CD14-positive monocyte (primary cell): ENCODE data around the gene XYLT1. TPM values are rescaled to one million over a fixed set of nuclear protein-coding genes. Genes with fewer than 3 reads are reported as not detected.
A peak's percentile ranks its signal among the peaks of the same experiment; 100 is the strongest.

Experiments used
- DNase-seq, 3 donors: peaks; one replicate each; pipeline ENCODE4 v3.0.0-alpha.2; 2011 to 2022
- H2AFZ ChIP-seq: 2 replicates; pipeline ENCODE4 v1.6.0; 2012; ENCODE audit warnings: mild to moderate bottlenecking, low read depth, low read length, inconsistent platforms; ENCODE audit not compliant: insufficient read depth, poor library complexity, severe bottlenecking
- H3K27ac ChIP-seq, 2 donors: 1 replicate in 1 of 2; 2 replicates in 1 of 2; pipeline ENCODE4 v1.5.1; 2012 to 2013; ENCODE audit warnings: low read length in 2 of 2, control low read depth in 1 of 2, inconsistent platforms in 1 of 2, low read depth in 1 of 2, mild to moderate bottlenecking in 1 of 2
- H3K27me3 ChIP-seq, 2 donors: one replicate each; pipeline versions ENCODE4 v1.6.0 to v1.6.1; 2011 to 2013; ENCODE audit warnings: low read length in 2 of 2; ENCODE audit not compliant: control insufficient read depth in 2 of 2, insufficient read depth in 2 of 2
- H3K36me3 ChIP-seq, 2 donors: replicated peaks in 1 of 2; 1 replicate in 1 of 2; 2 replicates in 1 of 2; pipeline versions ENCODE4 v1.5.1 to v1.6.1; 2012 to 2013; ENCODE audit warnings: low read length in 2 of 2, control low read depth in 1 of 2, inconsistent platforms in 1 of 2, mild to moderate bottlenecking in 1 of 2; ENCODE audit not compliant: insufficient read depth in 2 of 2, control insufficient read depth in 1 of 2
- H3K4me1 ChIP-seq, 2 donors: 1 replicate in 1 of 2; 2 replicates in 1 of 2; pipeline versions ENCODE4 v1.5.1 to v1.6.1; 2012 to 2013; ENCODE audit warnings: low read length in 2 of 2, control low read depth in 1 of 2, inconsistent platforms in 1 of 2, mild to moderate bottlenecking in 1 of 2, moderate library complexity in 1 of 2; ENCODE audit not compliant: insufficient read depth in 2 of 2, control insufficient read depth in 1 of 2
- H3K4me2 ChIP-seq: replicated peaks from 2 replicates; pipeline ENCODE3; 2012; ENCODE audit warnings: low read length, moderate library complexity, mild to moderate bottlenecking; ENCODE audit not compliant: poor library complexity, severe bottlenecking; ENCODE audit errors: extremely low read depth
- H3K4me3 ChIP-seq, 3 experiments: fragments of 200-600 bp in 1 of 3; sonication (generic) in 1 of 3; replicated peaks in 1 of 3; 1 replicate in 2 of 3; 2 replicates in 1 of 3; pipeline ENCODE4 v1.5.1; 2011 to 2013; ENCODE audit warnings: low read length in 3 of 3, mild to moderate bottlenecking in 3 of 3, control low read depth in 2 of 3, low read depth in 2 of 3, inconsistent platforms in 1 of 3, moderate library complexity in 1 of 3
- H3K79me2 ChIP-seq: 2 replicates; pipeline ENCODE4 v1.6.0; 2012; ENCODE audit warnings: mild to moderate bottlenecking, control low read depth, inconsistent platforms, low read length, moderate library complexity; ENCODE audit not compliant: insufficient read depth
- H3K9ac ChIP-seq: 2 replicates; pipeline ENCODE4 v1.6.0; 2017; ENCODE audit warnings: low read length, mild to moderate bottlenecking; ENCODE audit not compliant: insufficient read depth, poor library complexity, severe bottlenecking
- H3K9me3 ChIP-seq, 2 donors: replicated peaks in 1 of 2; 1 replicate in 1 of 2; 2 replicates in 1 of 2; pipeline versions ENCODE4 v1.5.1 to v1.6.1; 2012 to 2013; ENCODE audit warnings: low read length in 2 of 2, control low read depth in 1 of 2; ENCODE audit not compliant: control insufficient read depth in 1 of 2, insufficient read depth in 1 of 2
- H4K20me1 ChIP-seq: 2 replicates; pipeline ENCODE4 v1.6.0; 2012; ENCODE audit warnings: mild to moderate bottlenecking, low read length, control low read depth, moderate library complexity; ENCODE audit not compliant: insufficient read depth
- H3K27ac Mint-ChIP-seq, 7 donors: one replicate each; pipeline ENCODE4 v1.8.0; 2020; ENCODE audit warnings: mild to moderate bottlenecking in 7 of 7, mixed read lengths in 7 of 7, moderate library complexity in 6 of 7, inconsistent platforms in 2 of 7
- H3K27me3 Mint-ChIP-seq, 3 donors: one replicate each; pipeline ENCODE4 v1.8.0; 2021 to 2022; ENCODE audit warnings: low read depth in 3 of 3, mild to moderate bottlenecking in 3 of 3, mixed read lengths in 3 of 3, moderate library complexity in 3 of 3, inconsistent platforms in 1 of 3
- H3K36me3 Mint-ChIP-seq, 2 donors: one replicate each; pipeline ENCODE4 v1.8.0; 2020; ENCODE audit warnings: mixed read lengths in 2 of 2, inconsistent platforms in 1 of 2, mild to moderate bottlenecking in 1 of 2
- H3K4me1 Mint-ChIP-seq: one replicate; pipeline ENCODE4 v1.8.0; 2020; ENCODE audit warnings: mild to moderate bottlenecking, mixed read lengths
- H3K4me3 Mint-ChIP-seq, 2 donors: one replicate each; pipeline ENCODE4 v1.8.0; 2020; ENCODE audit warnings: mild to moderate bottlenecking in 2 of 2, mixed read lengths in 2 of 2, moderate library complexity in 1 of 2
- H3K9me3 Mint-ChIP-seq, 7 donors: one replicate each; pipeline ENCODE4 v1.8.0; 2020 to 2022; ENCODE audit warnings: mixed read lengths in 7 of 7, mild to moderate bottlenecking in 6 of 7, moderate library complexity in 6 of 7, inconsistent platforms in 2 of 7
- WGBS: methylation state at CpG from one replicate; pipeline ENCODE4 v1.1.5; 2013; ENCODE audit warnings: missing lambda C conversion rate; ENCODE audit not compliant: insufficient coverage; 5-methylcytosine and 5-hydroxymethylcytosine counted together
- intact Hi-C, 2 donors: fragments of 100-400 bp; cut with micrococcal nuclease; formaldehyde crosslinking; loops; one replicate each; pipeline versions ENCODE4 v1.15.0 to v1.15.1; 2023
- polyA plus RNA-seq, 3 donors: library from polyadenylated mRNA; depleted of rRNA in 1 of 3; unstranded in 2 of 3; stranded (reverse) in 1 of 3; fragments of 300-500 nt in 2 of 3; fragments of >200 nt in 1 of 3; fragmentation: Illumina TruSeq in 2 of 3; gene quantifications; 1 replicate in 2 of 3; 2 replicates in 1 of 3; pipeline ENCODE4 v1.2.3, GENCODE V29; 2012 to 2021
- TF ChIP-seq, protein P1 (sequence below): fragments of 200-600 bp; IDR thresholded peaks from one replicate; pipeline ENCODE4 v1.8.0; 2022; ENCODE audit warnings: antibody characterized with exemption, mild to moderate bottlenecking

XYLT1 gene
- polyA plus RNA-seq, 3 donors = 0.51 to 9.4 (median 1.6) TPM

DNA sequence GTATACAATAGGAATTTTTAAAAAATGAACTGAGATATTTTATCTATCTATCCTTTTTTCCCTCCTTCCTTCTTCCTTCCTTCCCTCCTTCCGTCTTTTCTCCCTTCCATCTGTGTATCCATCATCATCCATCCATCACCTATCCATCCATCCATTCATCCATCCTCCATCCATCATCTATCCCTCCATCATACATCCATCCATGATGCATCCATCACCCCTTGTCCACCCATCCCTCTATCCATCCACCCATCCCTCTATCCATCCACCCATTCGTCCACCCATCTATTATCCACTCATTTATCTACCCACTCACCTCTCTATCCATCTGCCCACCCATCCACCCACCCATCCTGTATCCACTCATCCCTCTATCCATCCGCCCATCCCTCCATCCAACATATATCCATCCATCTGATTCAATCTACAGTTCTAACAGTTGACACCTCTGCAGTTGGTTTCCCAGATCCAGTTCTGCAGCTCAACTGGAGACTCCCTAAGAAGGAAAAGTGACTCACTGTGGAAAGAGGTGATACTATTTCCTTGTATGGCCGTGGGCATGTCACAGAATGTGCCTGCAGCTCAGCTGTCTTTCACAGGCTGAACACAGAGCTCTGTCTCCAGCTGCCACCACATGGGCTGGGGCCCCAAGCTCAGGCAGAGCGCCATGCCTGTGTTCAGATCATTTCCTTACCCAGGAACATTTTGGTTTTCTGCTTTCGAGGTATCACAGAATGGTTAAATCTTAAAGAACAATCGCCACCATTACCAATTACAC, 130.8 kb downstream of the XYLT1 start:
- H3K4me1 ChIP-seq = peaks cover 61 to 67% of the 10 kb centered on the region in 2 donors
- no peaks in the 10 kb centered on the region for H4K20me1 ChIP-seq
- intact Hi-C loops = loop anchor here (5.0 to 10.0 kb wide), 2 partner anchors 37 to 65 kb away; no protein-coding TSS in a partner anchor
- no peak overlapping the region for H3K4me3 ChIP-seq
- H3K9ac ChIP-seq = no peak overlapping the region
- H3K9me3 ChIP-seq = no peaks in the 10 kb centered on the region
- TF ChIP-seq, protein P1, sequence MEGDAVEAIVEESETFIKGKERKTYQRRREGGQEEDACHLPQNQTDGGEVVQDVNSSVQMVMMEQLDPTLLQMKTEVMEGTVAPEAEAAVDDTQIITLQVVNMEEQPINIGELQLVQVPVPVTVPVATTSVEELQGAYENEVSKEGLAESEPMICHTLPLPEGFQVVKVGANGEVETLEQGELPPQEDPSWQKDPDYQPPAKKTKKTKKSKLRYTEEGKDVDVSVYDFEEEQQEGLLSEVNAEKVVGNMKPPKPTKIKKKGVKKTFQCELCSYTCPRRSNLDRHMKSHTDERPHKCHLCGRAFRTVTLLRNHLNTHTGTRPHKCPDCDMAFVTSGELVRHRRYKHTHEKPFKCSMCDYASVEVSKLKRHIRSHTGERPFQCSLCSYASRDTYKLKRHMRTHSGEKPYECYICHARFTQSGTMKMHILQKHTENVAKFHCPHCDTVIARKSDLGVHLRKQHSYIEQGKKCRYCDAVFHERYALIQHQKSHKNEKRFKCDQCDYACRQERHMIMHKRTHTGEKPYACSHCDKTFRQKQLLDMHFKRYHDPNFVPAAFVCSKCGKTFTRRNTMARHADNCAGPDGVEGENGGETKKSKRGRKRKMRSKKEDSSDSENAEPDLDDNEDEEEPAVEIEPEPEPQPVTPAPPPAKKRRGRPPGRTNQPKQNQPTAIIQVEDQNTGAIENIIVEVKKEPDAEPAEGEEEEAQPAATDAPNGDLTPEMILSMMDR = no peak
- H2AFZ ChIP-seq = no peak overlapping the region
- H3K36me3 Mint-ChIP-seq = peaks cover 13 to 17% of the 10 kb centered on the region in 2 donors
- H3K4me3 Mint-ChIP-seq = no peak overlapping the region
- H3K27me3 Mint-ChIP-seq = peaks cover 0 to 3% (median 2%) of the 10 kb centered on the region in 3 donors
- peak overlapping the region in 1 of 2 donors; percentile 78 for H3K27ac ChIP-seq
- WGBS = 56% methylated on average over 4 of the region's 7 CpGs
- no peaks in the 10 kb centered on the region for H3K9me3 Mint-ChIP-seq
- peaks cover 76% of the 10 kb centered on the region for H3K4me1 Mint-ChIP-seq
- peak overlapping the region; percentile 18 for H3K4me2 ChIP-seq
- peak in 1 of 3 donors; percentile 38 for DNase-seq
- H3K27ac Mint-ChIP-seq = peak overlapping the region in 5 of 7 donors; percentile 19 to 96 (median 68)
- no peaks in the 10 kb centered on the region for H3K27me3 ChIP-seq
- H3K79me2 ChIP-seq = peaks cover 44% of the 10 kb centered on the region
- no peaks in the 10 kb centered on the region for H3K36me3 ChIP-seq

DNA sequence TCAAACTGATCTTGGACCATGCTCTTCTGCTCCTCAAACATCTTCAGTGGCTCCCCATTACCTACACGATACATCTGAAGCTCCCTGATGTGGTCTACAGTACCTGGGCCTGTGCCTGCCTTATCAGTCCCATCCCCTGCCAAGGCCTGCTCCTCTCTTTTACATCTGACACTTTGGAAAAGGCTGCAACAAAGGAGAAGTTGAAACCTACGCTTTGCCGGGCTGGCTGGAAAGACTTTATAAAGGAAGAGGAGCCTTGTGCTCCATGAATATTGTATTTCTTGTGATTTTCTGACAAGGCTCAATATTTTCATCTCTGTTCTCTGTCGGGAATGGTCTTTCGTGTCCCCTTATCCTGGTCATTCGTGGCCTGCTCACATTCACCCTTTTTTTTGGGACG, 132.5 kb downstream of the XYLT1 start:
- no peaks in the 10 kb centered on the region for H3K9me3 Mint-ChIP-seq
- H4K20me1 ChIP-seq = no peaks in the 10 kb centered on the region
- peaks cover 51 to 55% of the 10 kb centered on the region in 2 donors for H3K4me1 ChIP-seq
- H3K27me3 Mint-ChIP-seq = peaks cover 0 to 3% (median 2%) of the 10 kb centered on the region in 3 donors
- peaks cover 16 to 18% of the 10 kb centered on the region in 2 donors for H3K36me3 Mint-ChIP-seq
- peak overlapping the region; percentile 33 to 63 for H3K27ac ChIP-seq
- no peak for DNase-seq
- WGBS = 96% methylated on average over 5 of the region's 7 CpGs
- intact Hi-C loops = loop anchor here in 1 of 2 donors (10.0 kb wide), 1 partner anchor 63 kb away; no protein-coding TSS in a partner anchor
- H3K79me2 ChIP-seq = peaks cover 43% of the 10 kb centered on the region
- peak overlapping the region in 1 of 2 donors; percentile 3 for H3K4me3 Mint-ChIP-seq
- H3K4me3 ChIP-seq = no peak overlapping the region
- peak overlapping the region; percentile 5 to 88 (median 78) for H3K27ac Mint-ChIP-seq
- H3K27me3 ChIP-seq = no peaks in the 10 kb centered on the region
- TF ChIP-seq, protein P1 = no peak
- no peak overlapping the region for H3K4me2 ChIP-seq
- no peaks in the 10 kb centered on the region for H3K9me3 ChIP-seq
- H3K36me3 ChIP-seq = no peaks in the 10 kb centered on the region
- H2AFZ ChIP-seq = no peak overlapping the region
- H3K4me1 Mint-ChIP-seq = peaks cover 72% of the 10 kb centered on the region
- no peak overlapping the region for H3K9ac ChIP-seq
